Stomach (tissue), 9 donors: ENCODE data around the gene SIRT2. TPM values are rescaled to one million over a fixed set of nuclear protein-coding genes. Genes with fewer than 3 reads are reported as not detected.

Source experiments
- DNase-seq, 2 donors: peaks; one replicate each; pipeline versions ENCODE4 v3.0.0 to v3.0.0-alpha.2; 2013 to 2019
- H3K27ac ChIP-seq, 5 donors: fragments of 200-600 bp in 4 of 5; sonication (generic) in 4 of 5; one replicate each; pipeline ENCODE4 v1.5.1; 2013 to 2019; ENCODE audit warnings: mild to moderate bottlenecking in 1 of 5, moderate library complexity in 1 of 5
- H3K27me3 ChIP-seq, 3 donors: fragments of 200-600 bp; sonication (generic); one replicate each; pipeline ENCODE4 v1.5.1; 2017 to 2019; ENCODE audit warnings: mixed run types in 1 of 3
- H3K36me3 ChIP-seq, 4 donors: fragments of 200-600 bp; sonication (generic); 1 replicate in 3 of 4; 2 replicates in 1 of 4; pipeline ENCODE4 v1.5.1; 2016 to 2019
- H3K4me1 ChIP-seq, 4 donors: fragments of 200-600 bp; sonication (generic); one replicate each; pipeline ENCODE4 v1.5.1; 2016 to 2019
- H3K4me3 ChIP-seq, 4 donors: fragments of 200-600 bp; sonication (generic) in 3 of 4; one replicate each; pipeline ENCODE4 v1.5.1; 2016 to 2019; ENCODE audit warnings: mild to moderate bottlenecking in 1 of 4
- H3K9me3 ChIP-seq, 4 donors: fragments of 200-600 bp; sonication (generic); one replicate each; pipeline ENCODE4 v1.5.1; 2016 to 2019
- EP300 ChIP-seq: sonication (generic); formaldehyde crosslinking; IDR thresholded peaks from one replicate; pipeline ENCODE4 v1.6.1; 2017; ENCODE audit warnings: antibody characterized with exemption
- POLR2A ChIP-seq, 4 donors: fragments of 450-650 bp; IDR thresholded peaks; one replicate each; pipeline ENCODE4 v1.6.1; 2016; ENCODE audit warnings: antibody characterized with exemption in 4 of 4, control low read depth in 2 of 4, mild to moderate bottlenecking in 1 of 4, moderate library complexity in 1 of 4
- POLR2AphosphoS5 ChIP-seq, 3 donors: sonication (generic); formaldehyde crosslinking; IDR thresholded peaks; one replicate each; pipeline ENCODE4 v1.6.1; 2016; ENCODE audit warnings: antibody characterized with exemption in 3 of 3
- WGBS, 5 donors: extraction: QIAGEN DNeasy Blood & Tissue Kit in 3 of 5; methylation state at CpG; one replicate each; pipeline versions ENCODE4 v1.1.5 to v1.1.7; 2013 to 2018; 5-methylcytosine and 5-hydroxymethylcytosine counted together
- intact Hi-C: fragments of 100-400 bp; cut with DNase I; formaldehyde crosslinking; loops from one replicate; pipeline ENCODE4 v1.15.1; 2023; ENCODE audit warnings: low total_unique reads
- polyA plus RNA-seq, 3 donors: library from polyadenylated mRNA; stranded (reverse); fragments of 200-250 nt; gene quantifications; one replicate each; pipeline ENCODE4 v1.2.3, GENCODE V29; 2013
- total RNA-seq, 5 donors: library from RNA; depleted of rRNA; stranded (reverse); fragments of >200 nt; gene quantifications; one replicate each; pipeline versions ENCODE4 v1.1.0 to v1.2.3, GENCODE V29; 2014 to 2016
- TF ChIP-seq, protein P1 (sequence below), 7 experiments: fragments of 450-650 bp in 4 of 7; fragments of 200-600 bp in 3 of 7; sonication (generic) in 3 of 7; IDR thresholded peaks; one replicate each; pipeline ENCODE4 v1.5.1; 2016 to 2019; ENCODE audit warnings: antibody characterized with exemption in 7 of 7, control low read depth in 2 of 7, mild to moderate bottlenecking in 1 of 7
- donor health status: healthy with polysubstance abuse.
- donor health status: Bipolar disorder and iron deficiency.
- donor health status: healthy.

The SIRT2 gene
- total and polyA plus RNA-seq, 8 donors = 21.1 to 764 (median 34.3) TPM

DNA sequence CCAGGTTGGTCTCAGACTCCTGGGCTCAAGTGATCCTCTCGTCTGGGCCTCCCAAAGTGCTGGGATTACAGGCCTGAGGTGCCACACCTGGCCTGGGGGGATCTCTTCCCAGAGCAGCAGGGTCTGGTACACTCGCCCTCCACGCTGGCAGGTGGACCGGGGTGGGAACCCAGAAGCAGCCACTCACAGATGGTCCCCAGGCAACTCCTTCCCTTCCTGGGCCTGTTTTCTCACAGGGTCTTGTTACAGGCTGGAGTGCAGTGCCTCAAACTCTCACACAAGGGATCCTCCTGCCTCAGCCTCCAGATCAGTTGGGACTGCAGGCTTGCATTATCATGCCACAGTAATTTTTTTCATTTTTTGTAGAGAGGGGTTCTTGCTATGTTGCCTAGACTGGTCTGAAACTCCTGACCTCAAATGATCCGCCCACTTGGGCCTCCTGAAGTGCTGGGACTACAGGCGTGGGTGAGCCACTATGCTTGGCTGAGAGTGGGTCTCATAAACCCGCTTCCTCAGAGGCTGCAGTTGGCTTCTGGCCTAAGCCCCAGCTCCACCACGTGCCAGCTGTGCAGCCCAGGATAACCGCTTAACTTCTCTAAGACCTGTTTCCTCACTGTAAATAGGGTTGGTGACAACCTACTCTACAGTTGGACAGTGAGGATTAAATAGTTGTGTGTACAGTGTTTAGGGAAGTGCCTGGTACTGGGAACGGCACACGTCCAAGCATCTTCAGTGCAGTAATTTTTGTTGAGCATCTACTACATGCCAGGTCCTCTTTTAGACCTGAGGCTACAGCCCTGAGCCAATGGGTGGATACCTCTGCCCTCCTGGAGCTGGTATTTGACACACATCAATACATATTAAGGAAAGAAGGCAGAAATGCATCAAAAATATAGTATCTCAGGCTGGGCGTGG is 13.4 kb upstream of the SIRT2 start:
- H3K9me3 ChIP-seq = no peaks in the 10 kb centered on the region
- H3K4me3 ChIP-seq = no peak overlapping the region
- intact Hi-C loops = no loop called here
- no peak overlapping the region for H3K27ac ChIP-seq
- TF ChIP-seq POLR2AphosphoS5 (IDR thresholded peaks at IDR 0.05) (no peak), POLR2A (IDR thresholded peaks at IDR 0.05) (no peak), EP300 (no peak)
- TF ChIP-seq, protein P1, sequence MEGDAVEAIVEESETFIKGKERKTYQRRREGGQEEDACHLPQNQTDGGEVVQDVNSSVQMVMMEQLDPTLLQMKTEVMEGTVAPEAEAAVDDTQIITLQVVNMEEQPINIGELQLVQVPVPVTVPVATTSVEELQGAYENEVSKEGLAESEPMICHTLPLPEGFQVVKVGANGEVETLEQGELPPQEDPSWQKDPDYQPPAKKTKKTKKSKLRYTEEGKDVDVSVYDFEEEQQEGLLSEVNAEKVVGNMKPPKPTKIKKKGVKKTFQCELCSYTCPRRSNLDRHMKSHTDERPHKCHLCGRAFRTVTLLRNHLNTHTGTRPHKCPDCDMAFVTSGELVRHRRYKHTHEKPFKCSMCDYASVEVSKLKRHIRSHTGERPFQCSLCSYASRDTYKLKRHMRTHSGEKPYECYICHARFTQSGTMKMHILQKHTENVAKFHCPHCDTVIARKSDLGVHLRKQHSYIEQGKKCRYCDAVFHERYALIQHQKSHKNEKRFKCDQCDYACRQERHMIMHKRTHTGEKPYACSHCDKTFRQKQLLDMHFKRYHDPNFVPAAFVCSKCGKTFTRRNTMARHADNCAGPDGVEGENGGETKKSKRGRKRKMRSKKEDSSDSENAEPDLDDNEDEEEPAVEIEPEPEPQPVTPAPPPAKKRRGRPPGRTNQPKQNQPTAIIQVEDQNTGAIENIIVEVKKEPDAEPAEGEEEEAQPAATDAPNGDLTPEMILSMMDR (IDR thresholded peaks at IDR 0.05) = no peak
- H3K4me1 ChIP-seq = peaks cover 0 to 6% (median 0%) of the 10 kb centered on the region in 4 donors
- no peak for DNase-seq
- peaks cover 5 to 30% (median 23%) of the 10 kb centered on the region in 4 donors for H3K36me3 ChIP-seq
- WGBS, 5 donors = 63 to 81% (median 80%) methylated on average over 8 to 12 of the region's 12 CpGs
- H3K27me3 ChIP-seq = peaks cover 0 to 18% (median 12%) of the 10 kb centered on the region in 3 donors

DNA sequence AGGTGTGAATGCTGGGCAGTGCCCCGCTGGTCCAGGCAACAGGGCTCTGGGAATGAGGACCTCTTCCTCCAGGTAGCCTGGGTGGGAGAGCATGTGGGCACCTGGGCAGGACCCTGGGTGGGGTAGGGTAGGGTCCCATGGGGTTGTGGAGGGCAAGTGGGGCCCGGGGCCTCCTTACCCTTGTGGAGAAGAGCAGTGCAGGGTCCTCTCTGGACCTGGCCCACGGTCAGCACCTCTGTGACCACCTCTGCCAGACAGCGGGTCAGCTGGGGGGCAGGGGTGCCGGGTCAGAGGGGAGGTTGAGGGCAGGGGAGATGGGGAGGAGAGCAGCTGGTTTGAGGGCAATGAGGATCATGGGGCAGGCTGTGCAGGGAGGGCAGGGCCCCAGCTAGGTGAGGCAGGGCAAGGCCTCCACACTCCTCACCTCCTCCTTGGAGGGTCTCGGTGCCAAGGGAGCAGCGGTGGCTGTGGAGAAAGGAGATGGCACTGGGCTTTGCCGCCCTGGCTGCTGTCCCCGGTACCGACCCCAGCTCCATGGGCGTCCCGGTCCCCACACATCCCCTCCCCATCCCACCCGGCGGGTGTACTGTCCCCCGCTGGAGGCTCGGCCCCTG is 12.1 kb upstream of the SIRT2 start:
- no peak overlapping the region for H3K4me3 ChIP-seq
- 57 to 62% (median 60%) methylated on average over 10 to 16 of the region's 16 CpGs for WGBS, 5 donors
- DNase-seq = no peak
- peaks cover 0 to 6% (median 0%) of the 10 kb centered on the region in 4 donors for H3K4me1 ChIP-seq
- intact Hi-C loops = no loop called here
- H3K9me3 ChIP-seq = no peaks in the 10 kb centered on the region
- H3K27me3 ChIP-seq = peaks cover 0 to 18% (median 12%) of the 10 kb centered on the region in 3 donors
- TF ChIP-seq EP300 (no peak), POLR2A (IDR thresholded peaks at IDR 0.05) (no peak), POLR2AphosphoS5 (IDR thresholded peaks at IDR 0.05) (no peak)
- TF ChIP-seq, protein P1 (IDR thresholded peaks at IDR 0.05) = no peak
- no peak overlapping the region for H3K27ac ChIP-seq
- H3K36me3 ChIP-seq = peaks cover 18 to 43% (median 36%) of the 10 kb centered on the region in 4 donors

DNA sequence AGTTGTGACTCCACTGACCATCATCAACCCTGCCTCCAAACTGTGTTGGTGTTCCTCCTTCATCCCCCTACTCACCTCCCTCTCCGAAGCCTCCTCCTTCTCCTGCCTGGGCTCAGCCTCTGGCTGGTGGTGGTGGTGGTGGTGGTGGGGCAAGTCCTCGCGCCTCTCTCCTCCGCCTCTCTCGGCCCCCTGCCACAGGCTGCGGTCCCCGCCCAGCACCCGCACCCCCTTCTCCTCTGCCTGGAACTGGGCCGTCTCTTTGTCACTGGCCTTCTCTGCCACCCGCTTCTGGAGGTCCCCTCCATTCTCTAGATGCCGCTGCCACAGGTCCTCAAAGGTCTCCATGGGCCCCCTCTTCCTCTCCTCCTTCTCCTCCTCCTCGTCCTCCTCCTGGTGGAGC is 11.1 kb upstream of the SIRT2 start:
- peaks cover 22 to 46% (median 41%) of the 10 kb centered on the region in 4 donors for H3K36me3 ChIP-seq
- H3K27me3 ChIP-seq = peaks cover 0 to 18% (median 12%) of the 10 kb centered on the region in 3 donors
- DNase-seq = no peak
- no peak overlapping the region for H3K27ac ChIP-seq
- intact Hi-C loops = no loop called here
- TF ChIP-seq, protein P1 (IDR thresholded peaks at IDR 0.05) = no peak
- TF ChIP-seq EP300 = no peak
- TF ChIP-seq POLR2A (IDR thresholded peaks at IDR 0.05) = no peak
- TF ChIP-seq POLR2AphosphoS5 (IDR thresholded peaks at IDR 0.05) = no peak
- 90 to 96% (median 94%) methylated on average over 10 to 12 of the region's 12 CpGs for WGBS, 5 donors
- peaks cover 0 to 6% (median 0%) of the 10 kb centered on the region in 4 donors for H3K4me1 ChIP-seq
- H3K9me3 ChIP-seq = no peaks in the 10 kb centered on the region
- H3K4me3 ChIP-seq = no peak overlapping the region

DNA sequence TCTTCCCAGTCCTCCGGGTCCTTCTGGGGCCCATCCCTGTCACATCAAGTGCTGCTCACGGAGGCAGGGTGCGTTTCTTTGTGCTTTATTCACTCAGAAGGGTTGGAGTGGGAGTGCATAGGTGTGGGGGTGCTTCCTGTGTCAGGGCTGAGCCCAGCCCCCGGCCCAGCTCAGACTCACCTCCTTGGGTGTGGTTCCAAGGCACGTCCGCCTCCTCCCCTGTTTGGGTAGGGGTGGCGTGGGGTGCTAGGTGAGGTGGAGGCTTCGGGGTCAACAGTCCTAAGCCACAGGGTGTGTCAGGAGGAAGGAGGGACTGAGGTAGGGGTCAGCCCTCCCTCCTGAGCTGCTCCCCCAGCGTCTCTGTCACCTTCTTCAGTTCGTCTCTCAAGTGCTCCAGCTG is 9.5 kb upstream of the SIRT2 start:
- Histone ChIP-seq H3K9me3 (no peaks in the 10 kb centered on the region), H3K4me3 (no peak overlapping the region), H3K4me1 (peaks cover 0 to 6% (median 0%) of the 10 kb centered on the region in 4 donors), H3K27ac (no peak overlapping the region), H3K36me3 (peaks cover 33 to 52% (median 49%) of the 10 kb centered on the region in 4 donors), H3K27me3 (peaks cover 0 to 18% (median 12%) of the 10 kb centered on the region in 3 donors)
- 58 to 73% (median 71%) methylated on average over 8 to 10 of the region's 10 CpGs for WGBS, 5 donors
- intact Hi-C loops = no loop called here
- no peak for TF ChIP-seq EP300
- TF ChIP-seq, protein P1 (IDR thresholded peaks at IDR 0.05) = no peak
- TF ChIP-seq POLR2A (IDR thresholded peaks at IDR 0.05) = no peak
- no peak for TF ChIP-seq POLR2AphosphoS5 (IDR thresholded peaks at IDR 0.05)
- no peak for DNase-seq
